Astrocyte of the cerebellum (primary cell): ENCODE results near the gene SSBP4.

Source experiments
- DNase-seq: peaks from one replicate; pipeline ENCODE4 v3.0.0-alpha.2; 2011; ENCODE audit warnings: low read depth
- H3K4me3 ChIP-seq: 2 replicates; pipeline ENCODE4 v1.5.1; 2011; ENCODE audit warnings: mild to moderate bottlenecking, low read depth, low read length, moderate library complexity
- in situ Hi-C: cut with HindIII; loops from 2 replicates; pipeline ENCODE4 v1.10.0; 2017; ENCODE audit warnings: low sequenced_read_pairs
- TF ChIP-seq, protein P1 (sequence below): IDR thresholded peaks from 2 replicates; pipeline ENCODE4 v1.5.1; 2012; ENCODE audit warnings: low read length, low read depth, moderate library complexity, mild to moderate bottlenecking; ENCODE audit errors: missing control alignments

The SSBP4 gene

DNA sequence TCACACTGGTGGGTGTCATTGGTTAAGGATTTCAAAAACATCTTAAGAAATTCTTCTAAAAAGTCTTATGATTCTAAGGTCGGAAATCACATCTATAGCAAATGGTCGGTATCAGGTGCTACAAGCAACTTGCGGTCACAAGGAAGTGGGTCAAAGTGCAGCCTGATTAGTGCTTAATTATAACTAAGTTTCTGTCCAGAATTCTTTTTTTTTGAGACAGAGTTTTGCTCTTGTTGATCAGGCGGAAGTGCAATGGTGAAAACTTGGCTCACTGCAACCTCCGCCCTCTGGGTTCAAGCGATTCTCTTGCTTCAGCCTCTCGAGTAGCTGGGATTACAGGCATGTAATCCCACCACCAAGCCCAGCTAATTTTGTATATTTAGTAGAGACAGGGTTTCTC is 34.4 kb upstream of the SSBP4 start:
- DNase-seq = no peak

DNA sequence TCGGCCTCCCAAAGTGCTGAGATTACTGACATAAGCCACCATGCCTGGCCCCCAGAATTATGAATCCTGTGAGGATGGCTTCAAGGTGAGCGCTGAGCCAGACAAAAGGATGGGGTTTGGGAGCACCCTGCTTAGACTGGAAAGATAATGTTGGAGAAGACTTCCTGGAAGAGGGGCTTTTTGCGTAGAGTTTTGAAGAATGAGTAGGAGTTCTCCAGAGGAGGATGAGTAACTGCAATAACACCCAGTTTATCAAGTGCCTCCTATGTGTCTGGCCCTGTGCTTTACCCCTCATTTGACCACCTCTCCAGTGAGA is 33.9 kb upstream of the SSBP4 start:
- DNase-seq = no peak
- H3K4me3 ChIP-seq = no peak overlapping the region
- TF ChIP-seq, protein P1, sequence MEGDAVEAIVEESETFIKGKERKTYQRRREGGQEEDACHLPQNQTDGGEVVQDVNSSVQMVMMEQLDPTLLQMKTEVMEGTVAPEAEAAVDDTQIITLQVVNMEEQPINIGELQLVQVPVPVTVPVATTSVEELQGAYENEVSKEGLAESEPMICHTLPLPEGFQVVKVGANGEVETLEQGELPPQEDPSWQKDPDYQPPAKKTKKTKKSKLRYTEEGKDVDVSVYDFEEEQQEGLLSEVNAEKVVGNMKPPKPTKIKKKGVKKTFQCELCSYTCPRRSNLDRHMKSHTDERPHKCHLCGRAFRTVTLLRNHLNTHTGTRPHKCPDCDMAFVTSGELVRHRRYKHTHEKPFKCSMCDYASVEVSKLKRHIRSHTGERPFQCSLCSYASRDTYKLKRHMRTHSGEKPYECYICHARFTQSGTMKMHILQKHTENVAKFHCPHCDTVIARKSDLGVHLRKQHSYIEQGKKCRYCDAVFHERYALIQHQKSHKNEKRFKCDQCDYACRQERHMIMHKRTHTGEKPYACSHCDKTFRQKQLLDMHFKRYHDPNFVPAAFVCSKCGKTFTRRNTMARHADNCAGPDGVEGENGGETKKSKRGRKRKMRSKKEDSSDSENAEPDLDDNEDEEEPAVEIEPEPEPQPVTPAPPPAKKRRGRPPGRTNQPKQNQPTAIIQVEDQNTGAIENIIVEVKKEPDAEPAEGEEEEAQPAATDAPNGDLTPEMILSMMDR = no peak
- in situ Hi-C loops = no loop called here

More for the DNA sequence above, 34.4 kb upstream of the SSBP4 start:
- TF ChIP-seq, protein P1 = no peak
- H3K4me3 ChIP-seq = no peak overlapping the region
- in situ Hi-C loops = no loop called here

DNA sequence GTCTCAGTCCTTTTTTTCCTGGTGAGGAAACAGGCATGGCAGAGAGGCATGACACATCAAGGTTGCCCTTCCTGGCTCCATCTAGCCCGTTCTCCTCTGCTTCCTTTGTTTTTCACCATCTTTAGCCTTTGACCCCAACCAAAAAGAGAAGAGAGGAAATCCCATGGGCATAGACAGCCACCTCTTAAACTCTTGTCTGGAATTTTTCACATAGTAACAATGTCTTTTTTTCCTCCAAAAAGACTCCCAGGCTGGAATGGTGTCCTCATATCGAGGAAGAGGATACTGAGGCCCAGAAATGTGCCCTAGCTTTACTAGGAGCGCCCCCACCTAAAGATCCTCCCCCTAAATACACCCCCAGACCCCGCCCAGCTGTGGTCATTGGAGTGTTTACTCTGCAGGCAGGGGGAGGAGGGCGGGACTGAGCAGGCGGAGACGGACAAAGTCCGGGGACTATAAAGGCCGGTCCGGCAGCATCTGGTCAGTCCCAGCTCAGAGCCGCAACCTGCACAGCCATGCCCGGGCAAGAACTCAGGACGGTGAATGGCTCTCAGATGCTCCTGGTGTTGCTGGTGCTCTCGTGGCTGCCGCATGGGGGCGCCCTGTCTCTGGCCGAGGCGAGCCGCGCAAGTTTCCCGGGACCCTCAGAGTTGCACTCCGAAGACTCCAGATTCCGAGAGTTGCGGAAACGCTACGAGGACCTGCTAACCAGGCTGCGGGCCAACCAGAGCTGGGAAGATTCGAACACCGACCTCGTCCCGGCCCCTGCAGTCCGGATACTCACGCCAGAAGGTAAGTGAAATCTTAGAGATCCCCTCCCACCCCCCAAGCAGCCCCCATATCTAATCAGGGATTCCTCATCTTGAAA is 33.3 kb upstream of the SSBP4 start, which contains the start of gene GDF15:
Gene GDF15 (plus strand): TSS at position 484 of the 868 bp plus-strand sequence. CDS start 32 bp downstream, at position 516.
- in situ Hi-C loops = no loop called here
- peak; percentile 40 for DNase-seq
- TF ChIP-seq, protein P1 = peak; percentile 71
- peak within 1 kb of the TSS; percentile 46 for H3K4me3 ChIP-seq

DNA sequence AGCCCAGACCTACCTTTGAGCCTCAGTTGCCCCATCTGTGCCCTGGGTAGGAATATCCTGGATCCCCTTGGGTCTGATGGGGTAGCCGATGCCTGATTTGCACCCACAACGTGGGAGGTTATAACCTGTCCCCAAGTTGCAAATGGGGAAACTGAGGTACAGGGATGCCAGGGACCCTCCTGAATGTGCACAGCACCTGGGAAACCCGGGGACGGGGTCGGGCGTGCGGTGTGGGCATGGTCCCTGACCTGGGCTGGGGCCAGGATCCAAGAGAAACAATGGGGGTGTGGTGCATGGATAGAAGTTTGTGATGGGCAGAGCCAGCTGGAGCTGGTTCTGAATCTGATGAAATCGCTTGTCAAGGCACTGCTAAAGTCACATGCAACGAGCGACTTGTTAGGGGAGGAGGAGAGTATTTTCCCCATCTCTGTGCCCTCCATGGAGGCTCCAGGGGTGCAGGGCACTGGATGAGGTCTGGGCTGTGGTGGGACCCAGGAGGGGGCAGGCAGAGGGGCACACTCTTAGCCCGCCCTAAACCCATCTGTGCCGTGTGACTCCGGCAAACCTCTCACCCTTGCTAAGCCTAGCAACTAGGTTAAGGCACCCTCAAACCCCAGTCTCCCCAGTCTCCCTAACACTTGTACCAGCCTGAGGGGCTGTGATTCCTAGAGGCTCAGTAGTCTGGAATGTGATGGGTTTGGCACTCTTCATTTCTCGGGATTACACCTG is 32.5 kb upstream of the SSBP4 start:
- TF ChIP-seq, protein P1 = no peak
- in situ Hi-C loops = no loop called here
- peak overlapping the region; percentile 46 for H3K4me3 ChIP-seq
- no peak for DNase-seq

DNA sequence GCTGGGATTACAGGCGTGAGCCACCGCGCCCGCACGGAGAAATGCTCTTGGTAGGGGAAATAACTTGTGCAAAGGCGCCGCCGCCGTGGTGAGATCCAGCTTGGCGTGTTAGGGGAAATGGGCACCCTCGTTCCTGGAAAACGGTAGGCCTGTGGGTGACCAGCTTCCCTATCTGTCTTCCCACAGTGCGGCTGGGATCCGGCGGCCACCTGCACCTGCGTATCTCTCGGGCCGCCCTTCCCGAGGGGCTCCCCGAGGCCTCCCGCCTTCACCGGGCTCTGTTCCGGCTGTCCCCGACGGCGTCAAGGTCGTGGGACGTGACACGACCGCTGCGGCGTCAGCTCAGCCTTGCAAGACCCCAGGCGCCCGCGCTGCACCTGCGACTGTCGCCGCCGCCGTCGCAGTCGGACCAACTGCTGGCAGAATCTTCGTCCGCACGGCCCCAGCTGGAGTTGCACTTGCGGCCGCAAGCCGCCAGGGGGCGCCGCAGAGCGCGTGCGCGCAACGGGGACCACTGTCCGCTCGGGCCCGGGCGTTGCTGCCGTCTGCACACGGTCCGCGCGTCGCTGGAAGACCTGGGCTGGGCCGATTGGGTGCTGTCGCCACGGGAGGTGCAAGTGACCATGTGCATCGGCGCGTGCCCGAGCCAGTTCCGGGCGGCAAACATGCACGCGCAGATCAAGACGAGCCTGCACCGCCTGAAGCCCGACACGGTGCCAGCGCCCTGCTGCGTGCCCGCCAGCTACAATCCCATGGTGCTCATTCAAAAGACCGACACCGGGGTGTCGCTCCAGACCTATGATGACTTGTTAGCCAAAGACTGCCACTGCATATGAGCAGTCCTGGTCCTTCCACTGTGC is 30.9 kb upstream of the SSBP4 start:
- in situ Hi-C loops = no loop called here
- TF ChIP-seq, protein P1 = peak; percentile 93
- peak overlapping the region; percentile 46 for H3K4me3 ChIP-seq
- DNase-seq = no peak
